NAMALWA (cell line): ENCODE results near the gene HOXD9.

ENCODE experiments used
- DNase-seq: peaks from one replicate; pipeline ENCODE4 v3.0.0-alpha.2; 2015; ENCODE audit warnings: low spot score

Gene HOXD9

GRCh38 chr2:176122683-176123410 is at the start of gene HOXD9:
TSS of gene HOXD9 (plus strand) at chr2:176122719. CDS start at chr2:176122769, 50 bp downstream.
- DNase-seq, result no peak

GRCh38 chr2:176072951-176073904 is 49.3 kb upstream of the HOXD9 start:
- DNase-seq, result no peak

GRCh38 chr2:176074919-176075425 is 47.5 kb upstream of the HOXD9 start:
- no peak for DNase-seq

GRCh38 chr2:176075481-176075880 is 47.0 kb upstream of the HOXD9 start:
- no peak for DNase-seq

- DNase-seq, result no peak
Observed at GRCh38 chr2:176076063-176076462, 46.5 kb upstream of the HOXD9 start.

- no peak for DNase-seq
Observed at GRCh38 chr2:176076796-176077195, 45.7 kb upstream of the HOXD9 start.

GRCh38 chr2:176078541-176079284 is 43.8 kb upstream of the HOXD9 start:
- no peak for DNase-seq

GRCh38 chr2:176079285-176079830 is 43.2 kb upstream of the HOXD9 start:
- DNase-seq, result no peak

- DNase-seq, result no peak
Observed at GRCh38 chr2:176079831-176080539, 42.5 kb upstream of the HOXD9 start.

- no peak for DNase-seq
Observed at GRCh38 chr2:176080540-176081375, 41.8 kb upstream of the HOXD9 start.

- DNase-seq, result no peak
Observed at GRCh38 chr2:176081376-176081836, 41.1 kb upstream of the HOXD9 start.

- no peak for DNase-seq
Observed at GRCh38 chr2:176081837-176082524, 40.5 kb upstream of the HOXD9 start.

GRCh38 chr2:176082525-176082823 is 40.0 kb upstream of the HOXD9 start:
- DNase-seq, result no peak

- DNase-seq, result no peak
Observed at GRCh38 chr2:176082824-176083751, 39.4 kb upstream of the HOXD9 start.

GRCh38 chr2:176083796-176084261 is 38.7 kb upstream of the HOXD9 start, which contains the start of gene EVX2:
TSS of gene EVX2 (minus strand) at chr2:176083962. CDS start at chr2:176083776, 186 bp downstream.
- no peak for DNase-seq

GRCh38 chr2:176084611-176085119 is 37.9 kb upstream of the HOXD9 start:
- no peak for DNase-seq

- no peak for DNase-seq
Observed at GRCh38 chr2:176085120-176085788, 37.3 kb upstream of the HOXD9 start.
